ENCODE measurements around the gene ATOSA.

The ATOSA gene

GRCh38 chr15:52683580-52683979 lies 4.4 kb upstream of the ATOSA start:
- DNase-seq (ENCODE audit: low read depth) = no peak

DNA sequence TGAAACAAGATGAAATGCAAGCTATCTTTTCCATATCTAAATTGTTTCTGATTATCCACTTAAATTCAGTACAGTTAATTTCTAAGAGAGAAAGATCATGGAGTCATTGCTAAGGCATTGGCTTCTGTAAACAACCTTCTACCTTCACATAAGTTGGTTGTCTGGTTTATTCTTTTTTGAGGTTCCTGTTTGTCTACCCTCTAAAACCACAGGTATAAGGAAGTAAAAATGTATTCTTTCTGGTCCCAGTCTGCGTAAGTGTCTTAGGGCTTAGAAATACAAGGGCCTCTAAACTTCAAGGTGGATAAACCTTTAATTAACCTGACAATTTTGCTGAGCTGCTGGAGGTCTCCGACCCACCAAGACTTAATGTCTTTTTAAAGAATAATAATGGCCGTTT lies 3.6 kb upstream of the ATOSA start:
- no peak for DNase-seq (ENCODE audit: low read depth)

DNA sequence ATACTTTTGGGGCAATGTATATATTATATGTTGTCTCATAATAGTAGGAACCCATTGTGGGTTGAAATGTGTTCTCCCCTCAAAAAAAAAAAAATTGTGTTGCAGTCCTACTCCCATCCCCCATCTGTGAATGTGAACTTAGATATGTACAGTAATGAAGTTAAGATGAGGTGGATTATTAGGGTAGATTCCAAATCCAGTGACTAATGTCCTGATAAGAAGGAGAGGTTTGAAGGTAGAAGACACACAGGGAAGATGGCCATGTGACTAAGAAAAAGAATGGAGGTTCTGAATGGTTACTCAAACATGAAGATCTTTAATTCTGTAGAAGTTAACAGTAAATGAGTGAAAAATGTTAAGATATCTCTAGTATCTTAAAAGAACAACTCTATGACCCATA lies 3.0 kb upstream of the ATOSA start:
- DNase-seq (ENCODE audit: low read depth) = no peak

GRCh38 chr15:52681441-52681840 lies 2.3 kb upstream of the ATOSA start:
- no peak for DNase-seq (ENCODE audit: low read depth)

GRCh38 chr15:52680761-52681160 lies 1.6 kb upstream of the ATOSA start:
- DNase-seq (ENCODE audit: low read depth) = no peak

- DNase-seq (ENCODE audit: low read depth) = no peak
Measured at GRCh38 chr15:52680041-52680391, 828 bp upstream of the ATOSA start.

DNA sequence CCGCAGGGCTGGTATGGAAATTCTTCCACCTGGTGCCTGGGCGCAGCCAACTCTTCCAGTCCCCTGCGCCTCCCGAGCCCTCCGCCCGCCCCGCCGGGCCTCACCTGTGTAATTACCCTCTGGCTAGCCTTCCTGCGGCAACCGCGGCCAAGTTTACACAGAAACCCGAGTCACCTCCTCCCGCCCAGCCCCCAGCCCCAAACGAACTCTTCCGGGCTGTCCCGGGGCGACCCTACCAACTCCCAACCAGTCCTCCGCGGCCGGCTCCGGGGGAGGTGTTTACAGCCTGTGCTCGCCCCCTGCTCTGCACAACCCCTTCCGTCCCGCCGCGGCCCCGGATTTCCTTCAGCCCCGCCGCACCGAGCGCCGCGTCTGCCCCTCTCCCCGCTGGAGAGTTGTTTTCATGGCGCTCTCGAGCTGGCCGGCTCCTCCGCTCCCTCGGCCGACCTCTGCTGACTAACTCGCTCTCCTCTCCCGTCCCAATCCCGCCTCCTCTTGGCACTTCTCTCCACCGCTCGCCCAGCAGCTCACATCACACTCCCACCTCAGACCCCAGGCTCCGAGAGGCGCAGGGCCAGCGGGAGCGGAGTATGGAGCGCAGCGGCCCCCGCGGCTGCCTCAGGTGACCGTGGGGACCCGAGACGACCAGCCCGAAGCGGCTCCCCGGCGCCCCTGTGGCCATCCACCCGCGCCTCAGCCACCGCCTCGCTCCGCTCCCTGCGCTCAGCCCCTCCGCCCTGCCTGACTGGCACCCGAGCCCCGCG lies 538 bp downstream of the ATOSA start:
- peak; percentile 67 for DNase-seq (ENCODE audit: low read depth)

DNA sequence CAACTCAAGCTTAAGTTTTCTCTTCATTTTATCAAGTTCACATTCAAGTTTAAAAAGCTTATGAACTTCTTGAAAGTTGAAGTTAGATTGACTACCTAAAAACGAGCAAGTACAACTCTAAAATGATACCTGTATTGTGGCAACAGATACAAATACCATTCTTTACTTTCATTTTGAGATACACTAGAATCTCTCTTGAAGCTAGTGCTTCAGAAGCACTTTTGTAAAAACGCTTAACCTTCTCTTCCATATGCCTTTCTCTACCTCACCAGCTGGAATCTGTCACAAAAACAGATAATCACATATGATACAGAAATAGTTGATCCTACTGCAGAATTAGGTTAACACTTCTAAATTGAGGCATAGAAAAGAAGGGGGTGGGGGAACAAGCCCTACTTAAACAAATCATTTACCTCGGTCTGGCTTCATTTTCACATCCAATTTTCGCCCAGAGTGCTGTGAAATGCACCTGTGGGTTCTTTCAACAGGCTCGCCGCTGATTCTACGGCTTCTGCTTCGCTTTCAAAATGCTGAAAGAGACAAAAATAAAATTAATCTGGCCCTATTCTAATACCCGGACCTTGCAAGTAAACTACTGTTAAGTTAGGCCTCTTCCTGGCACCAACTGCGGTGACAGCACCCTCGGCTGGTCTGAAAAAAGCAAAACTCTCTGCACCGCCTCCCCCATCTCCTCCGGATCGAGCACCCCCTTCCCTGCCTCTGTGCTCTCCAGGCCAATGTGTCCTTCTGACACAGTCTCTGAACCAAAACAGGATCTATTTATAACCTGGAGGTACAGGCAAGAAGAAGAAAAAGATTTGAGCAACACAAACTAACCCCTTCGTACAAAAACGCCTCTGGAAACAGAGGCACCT lies 1.4 kb downstream of the ATOSA start:
- DNase-seq (ENCODE audit: low read depth) = peak; percentile 29

DNA sequence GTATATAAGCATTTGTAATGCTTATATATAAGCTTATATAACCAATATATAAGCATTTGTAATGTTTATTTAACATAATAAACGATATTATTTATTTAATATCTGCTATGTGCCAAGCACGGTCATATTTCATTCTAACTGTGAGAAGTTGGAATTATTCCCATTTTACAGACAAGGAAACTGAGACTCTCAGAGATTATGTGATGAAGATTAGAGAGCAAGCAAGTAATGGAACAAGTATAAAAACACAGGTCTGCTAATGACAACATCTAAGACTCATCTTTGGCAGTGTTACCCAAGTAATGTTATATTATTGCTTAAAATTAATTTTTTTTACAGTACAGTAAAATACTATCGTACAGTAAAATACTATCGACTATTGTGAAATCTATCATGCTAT lies 4.4 kb downstream of the ATOSA start:
- DNase-seq (ENCODE audit: low read depth) = no peak

DNA sequence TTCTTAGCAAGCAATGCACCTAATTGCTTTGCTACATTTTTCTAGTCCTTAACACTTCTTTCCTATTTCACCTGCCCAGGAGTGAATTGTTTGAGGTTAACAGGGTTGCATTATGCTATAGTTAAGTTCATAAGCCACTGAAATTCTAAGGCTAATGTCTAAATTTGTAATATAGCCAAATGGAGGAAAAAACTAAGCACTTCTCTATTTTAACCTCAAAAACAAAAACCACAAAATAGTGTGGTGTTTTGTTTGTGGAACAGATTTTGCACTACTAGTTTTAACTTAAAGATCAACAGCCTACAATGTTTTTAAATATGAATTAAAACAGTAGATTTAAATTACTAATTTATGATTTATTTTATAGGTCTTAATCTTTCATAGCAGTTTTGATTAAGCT lies 5.5 kb downstream of the ATOSA start:
- DNase-seq (ENCODE audit: low read depth) = no peak

DNA sequence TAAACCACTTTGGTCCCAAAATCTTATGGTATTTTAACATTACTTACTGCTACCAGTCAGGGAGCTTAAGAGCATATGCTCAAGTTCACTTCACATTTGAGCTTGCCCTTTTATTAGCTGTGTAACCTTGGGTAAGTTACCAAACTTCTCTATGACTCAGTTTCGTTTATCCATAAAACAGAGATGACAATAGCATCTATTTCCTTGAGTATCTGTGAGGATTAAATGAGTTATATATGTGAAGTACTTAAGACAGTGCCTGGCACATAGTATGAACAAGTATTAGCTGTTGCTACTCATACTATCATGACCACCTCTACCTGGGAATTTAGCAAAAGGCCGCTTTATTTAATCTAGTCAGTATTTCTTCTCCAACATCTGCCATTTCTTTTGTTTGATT lies 5.9 kb downstream of the ATOSA start:
- DNase-seq (ENCODE audit: low read depth) = no peak

DNA sequence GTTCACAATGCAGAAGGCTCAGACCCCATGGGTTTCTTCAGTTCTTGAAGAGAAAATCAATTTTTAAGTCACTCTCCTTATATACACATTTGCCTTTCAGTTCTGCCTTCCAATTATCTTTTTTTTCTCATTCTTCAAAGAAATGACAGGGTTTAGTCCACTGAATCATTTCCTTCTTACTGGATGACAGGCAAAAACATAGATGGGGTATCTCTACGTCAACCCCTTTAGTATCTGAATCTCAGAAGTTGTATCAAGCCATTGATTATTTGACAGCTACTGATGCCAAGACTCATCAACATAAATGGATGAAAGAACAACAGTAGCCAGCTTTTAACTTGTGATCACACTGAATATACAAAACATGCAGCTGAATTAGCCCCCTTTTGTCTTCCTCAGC lies 6.5 kb downstream of the ATOSA start:
- DNase-seq (ENCODE audit: low read depth) = no peak

- no peak for DNase-seq (ENCODE audit: low read depth)
Measured at GRCh38 chr15:52670087-52670486, 9.1 kb downstream of the ATOSA start.

DNA sequence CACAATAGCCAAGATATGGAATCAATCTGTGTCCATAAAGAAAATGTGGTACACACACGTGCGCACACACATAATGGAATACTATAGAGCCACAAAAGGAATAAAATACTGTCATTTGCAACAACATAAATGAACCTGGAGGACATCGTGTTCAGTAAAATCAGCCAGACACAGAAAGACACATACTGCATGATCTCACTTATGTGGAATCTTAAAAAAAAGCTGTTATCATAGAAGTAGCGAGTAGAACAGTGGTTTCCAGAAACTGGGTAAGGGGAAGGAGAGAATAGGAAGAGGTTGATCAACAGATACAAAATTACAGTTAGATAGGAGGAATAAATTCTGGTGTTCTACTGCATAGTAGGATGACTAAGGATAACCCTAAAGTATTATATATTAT lies 11.1 kb downstream of the ATOSA start:
- DNase-seq (ENCODE audit: low read depth) = no peak

DNA sequence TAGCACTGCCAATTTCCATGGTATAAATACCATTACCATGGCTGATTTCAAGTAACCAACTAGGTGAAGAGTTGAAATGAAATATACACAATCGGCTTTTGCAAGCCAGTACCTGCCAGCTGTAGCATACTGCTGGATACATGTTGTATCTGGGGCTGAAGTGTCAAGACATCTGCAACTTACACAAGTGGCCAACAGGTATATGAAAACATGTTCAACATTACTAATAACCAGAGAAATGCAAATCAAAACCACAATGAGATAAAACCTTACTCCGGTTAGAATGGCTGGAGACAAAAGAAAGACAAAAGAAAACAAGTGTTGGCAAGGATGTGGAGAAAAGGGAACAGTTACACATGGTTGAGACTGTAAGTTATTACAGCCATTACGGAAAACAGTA lies 11.6 kb downstream of the ATOSA start:
- DNase-seq (ENCODE audit: low read depth) = no peak

- DNase-seq (ENCODE audit: low read depth) = no peak
Measured at GRCh38 chr15:52663536-52664294, 15.5 kb downstream of the ATOSA start.

GRCh38 chr15:52661909-52662308 lies 17.3 kb downstream of the ATOSA start:
- DNase-seq (ENCODE audit: low read depth) = no peak

GRCh38 chr15:52660192-52660591 lies 19.0 kb downstream of the ATOSA start:
- no peak for DNase-seq (ENCODE audit: low read depth)

DNA sequence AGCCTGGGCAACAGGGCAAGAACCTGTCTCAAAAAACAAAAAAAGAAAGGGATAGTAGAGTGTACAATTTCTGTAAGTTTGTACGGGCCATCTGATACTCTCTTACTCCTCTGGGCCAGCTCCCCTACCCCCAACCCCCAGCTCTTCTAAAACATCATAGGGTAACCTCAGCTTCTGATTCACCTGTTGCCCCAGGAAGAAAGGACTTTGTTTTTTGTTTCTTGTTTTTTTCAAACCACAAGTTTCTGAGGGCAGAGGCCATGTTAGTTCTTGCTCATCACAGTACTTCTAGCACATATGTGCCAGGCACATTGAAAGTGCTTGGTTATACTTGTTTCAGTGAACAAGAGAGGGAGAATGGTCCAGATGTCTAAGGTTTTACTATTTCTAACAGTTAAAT lies 20.2 kb downstream of the ATOSA start:
- DNase-seq (ENCODE audit: low read depth) = no peak

GRCh38 chr15:52657338-52657737 lies 21.9 kb downstream of the ATOSA start:
- DNase-seq (ENCODE audit: low read depth) = no peak

DNA sequence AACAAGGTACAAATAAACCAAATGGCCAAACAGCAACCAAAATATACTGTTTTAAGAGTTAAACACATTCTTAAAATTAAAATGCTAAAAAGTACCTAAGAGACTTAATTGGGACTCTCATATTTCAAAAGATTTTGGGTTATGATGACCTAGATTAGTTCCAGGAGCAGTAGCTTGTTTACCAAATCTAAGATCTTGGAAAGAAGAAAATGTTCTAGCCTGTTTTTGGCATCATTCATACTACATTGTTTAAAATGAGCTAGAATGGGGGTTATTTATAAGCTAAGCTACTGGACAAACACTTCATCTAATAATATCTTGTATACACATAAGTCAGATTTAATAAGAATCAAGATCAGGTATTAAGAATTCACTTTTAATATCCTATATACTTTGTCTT lies 22.8 kb downstream of the ATOSA start:
- DNase-seq (ENCODE audit: low read depth) = no peak

GRCh38 chr15:52653431-52653964 lies 25.7 kb downstream of the ATOSA start:
- no peak for DNase-seq (ENCODE audit: low read depth)

DNA sequence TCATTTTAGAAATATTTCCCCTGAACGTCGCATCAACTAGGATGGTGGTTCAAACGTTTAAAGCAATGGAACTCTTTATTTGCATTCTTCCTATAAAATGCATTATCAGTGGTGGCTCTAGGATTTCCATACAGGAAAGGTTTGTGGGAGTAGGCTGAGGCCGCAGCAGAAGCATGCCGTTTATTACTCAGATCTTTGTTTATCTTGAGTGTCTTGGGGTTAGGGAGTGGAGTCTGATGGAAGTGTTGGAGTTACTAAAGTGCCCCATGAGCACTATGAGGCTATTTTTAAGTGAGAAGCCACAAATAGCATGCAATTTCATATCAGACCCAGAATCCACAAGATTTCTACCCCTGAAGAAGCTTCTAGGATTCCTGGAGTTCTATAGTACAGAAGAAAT lies 26.2 kb downstream of the ATOSA start:
- no peak for DNase-seq (ENCODE audit: low read depth)

Data from T-helper 22 cell (primary cell).